Measurements from ENCODE around the gene OR4S1.
"Not testable (repeated sequence)": the region's sequence is repeated elsewhere in the genome, so short reads cannot be mapped to it uniquely, and the experiment has no call there.

Gene OR4S1

DNA sequence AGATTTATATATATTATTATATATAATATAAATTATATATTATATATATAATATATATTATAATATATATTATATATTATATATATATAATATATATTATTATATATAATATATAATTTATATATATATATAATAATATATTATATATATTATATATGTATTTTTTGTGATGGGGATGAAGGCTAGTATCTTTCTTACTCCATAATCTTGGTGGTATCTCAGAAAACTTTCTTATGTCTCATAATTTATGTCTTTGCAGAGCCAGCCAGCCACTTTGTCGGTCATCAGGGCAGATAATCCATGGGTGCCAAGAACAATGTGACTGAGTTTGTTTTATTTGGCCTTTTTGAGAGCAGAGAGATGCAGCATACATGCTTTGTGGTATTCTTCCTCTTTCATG is at the start of gene OR4S1:
TSS of gene OR4S1 (plus strand) at position 301 of the 400 bp plus-strand sequence. CDS start at position 301, 0 bp downstream.
- no peak for DNase-seq (ENCODE audit: low read depth)

DNA sequence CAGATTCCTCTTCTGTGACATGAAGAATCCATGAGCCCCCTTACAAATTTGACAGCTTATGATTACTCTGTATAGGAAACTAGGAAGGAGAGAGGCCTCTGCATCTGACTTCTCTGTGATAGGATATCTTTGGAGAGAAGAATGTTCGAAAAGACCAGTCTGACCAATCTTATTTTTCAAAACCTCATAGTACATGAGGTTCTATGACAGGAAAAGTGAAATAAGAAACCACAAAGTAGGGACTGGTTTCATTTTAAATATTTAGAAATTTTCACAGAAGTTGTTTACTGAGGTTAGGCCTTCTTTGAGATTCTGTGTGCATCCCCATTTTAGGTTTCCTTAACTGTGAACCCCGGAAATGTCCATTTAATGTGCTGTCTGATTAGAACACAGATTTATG is 44.4 kb upstream of the OR4S1 start:
- DNase-seq (ENCODE audit: low read depth): no peak

DNA sequence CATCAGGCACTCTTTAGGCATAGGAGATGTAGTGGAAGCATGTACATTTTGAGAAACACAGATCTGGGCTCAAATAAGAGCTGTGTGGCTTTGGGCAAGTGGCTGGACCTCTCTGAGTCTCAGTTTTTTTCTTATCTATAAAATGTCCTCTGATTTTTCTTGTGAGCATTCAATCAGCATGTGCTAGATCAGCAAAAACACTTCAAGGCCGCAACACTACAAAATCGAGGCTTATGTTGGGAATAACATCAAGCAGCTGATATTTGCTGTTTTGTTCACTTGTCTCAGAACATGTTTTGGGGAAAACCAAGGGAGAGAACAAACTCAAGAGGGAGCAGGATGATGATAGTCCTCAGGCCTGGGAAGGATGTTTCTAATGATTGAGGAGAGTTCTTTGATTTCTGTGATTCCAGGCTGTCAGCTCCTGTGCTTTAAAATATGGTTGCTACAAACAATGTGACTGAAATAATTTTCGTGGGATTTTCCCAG is 42.6 kb upstream of the OR4S1 start, which contains the start of gene OR4X1:
TSS of gene OR4X1 (plus strand) at position 439 of the 489 bp plus-strand sequence. CDS start at position 439, 0 bp downstream.
- DNase-seq (ENCODE audit: low read depth): no peak

- DNase-seq (ENCODE audit: low read depth): no peak
Measured at GRCh38 chr11:48270621-48271020, 35.4 kb upstream of the OR4S1 start.

GRCh38 chr11:48272606-48273005 is 33.4 kb upstream of the OR4S1 start:
- no peak for DNase-seq (ENCODE audit: low read depth)

GRCh38 chr11:48307760-48308386 is 1.9 kb downstream of the OR4S1 start:
- peak; percentile 21 for DNase-seq (ENCODE audit: low read depth)

DNA sequence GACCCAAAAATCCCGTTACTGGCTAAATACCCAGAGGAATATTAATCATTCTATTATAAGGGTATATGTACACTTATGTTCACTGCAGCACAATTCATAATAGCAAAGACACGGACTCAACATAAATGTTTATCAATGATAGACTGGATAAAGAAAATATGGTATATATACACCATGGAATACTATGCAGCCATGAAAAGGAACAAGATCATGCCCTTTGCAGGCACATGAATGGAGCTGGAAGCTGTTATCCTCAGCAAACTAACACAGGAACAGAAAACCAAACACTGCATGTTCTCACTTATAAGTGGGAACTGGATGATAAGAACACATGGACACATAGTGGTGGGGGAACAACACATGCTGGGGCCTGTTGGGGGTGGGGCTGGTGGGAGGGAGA is 7.6 kb downstream of the OR4S1 start:
- DNase-seq (ENCODE audit: low read depth): not testable (repeated sequence)

DNA sequence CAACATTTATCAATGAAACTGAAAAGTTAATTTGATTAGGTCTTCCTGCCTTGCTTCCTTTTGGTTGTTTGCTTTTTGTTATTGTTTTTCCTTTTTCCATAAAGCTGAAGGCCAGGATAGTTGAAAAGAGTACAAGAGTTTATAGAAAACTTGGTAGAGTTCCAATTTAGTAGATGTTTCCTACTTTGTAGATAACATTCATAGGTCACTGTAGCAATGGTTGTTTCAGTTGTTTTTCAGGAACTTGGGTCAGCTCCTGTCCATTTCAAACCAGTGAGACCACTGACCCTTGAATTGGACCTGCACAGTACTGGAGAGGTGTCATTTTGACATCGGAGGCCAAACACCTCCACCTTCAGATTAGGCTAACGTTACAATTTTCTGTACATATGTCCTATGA is 13.8 kb downstream of the OR4S1 start:
- not testable (repeated sequence) for DNase-seq (ENCODE audit: low read depth)

- not testable (repeated sequence) for DNase-seq (ENCODE audit: low read depth)
Measured at GRCh38 chr11:48324620-48325019, 18.6 kb downstream of the OR4S1 start, which contains the start of gene OR4C3. Gene OR4C3, plus strand, starts transcription at chr11:48324920. Its CDS starts 102 bp downstream, at chr11:48325022.

DNA sequence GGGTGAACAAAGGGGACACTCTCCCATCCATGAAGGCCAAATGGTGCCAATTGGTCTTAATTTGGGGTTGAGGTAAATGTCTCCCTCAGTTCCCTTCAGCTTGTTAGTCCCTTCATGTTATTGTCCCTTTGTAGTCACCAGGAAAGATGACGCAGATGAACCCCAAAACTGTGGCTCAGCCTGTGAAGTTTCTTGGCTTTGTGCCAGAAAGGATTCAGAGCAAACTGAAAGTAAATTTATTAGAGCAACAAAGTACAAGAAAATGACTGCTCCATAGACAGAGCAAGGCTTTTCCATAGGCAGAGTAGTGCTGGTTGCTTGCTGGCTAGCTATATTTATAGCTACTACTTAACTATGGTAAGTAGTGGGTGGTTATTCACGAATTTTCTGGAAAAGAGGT is 35.4 kb downstream of the OR4S1 start:
- no peak for DNase-seq (ENCODE audit: low read depth)

GRCh38 chr11:48342505-48342904 is 36.5 kb downstream of the OR4S1 start:
- not testable (repeated sequence) for DNase-seq (ENCODE audit: low read depth)

DNA sequence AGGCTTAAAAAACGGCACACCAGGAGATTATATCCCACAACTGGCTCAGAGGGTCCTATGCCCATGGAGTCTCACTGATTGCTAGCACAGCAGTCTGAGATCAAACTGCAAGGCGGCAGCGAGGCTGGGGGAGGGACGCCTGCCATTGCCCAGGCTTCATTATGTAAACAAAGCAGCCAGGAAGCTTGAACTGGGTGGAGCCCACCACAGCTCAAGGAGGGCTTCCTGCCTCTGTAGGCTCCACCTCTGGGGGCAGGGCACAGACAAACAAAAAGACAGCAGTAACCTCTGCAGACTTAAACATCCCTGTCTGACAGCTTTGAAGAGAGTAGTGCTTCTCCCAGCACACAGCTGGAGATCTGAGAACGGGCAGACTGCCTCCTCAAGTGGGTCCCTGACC is 40.3 kb downstream of the OR4S1 start:
- DNase-seq (ENCODE audit: low read depth): not testable (repeated sequence)

- DNase-seq (ENCODE audit: low read depth): no peak
Measured at GRCh38 chr11:48354013-48354412, 48.0 kb downstream of the OR4S1 start.

- no peak for DNase-seq (ENCODE audit: low read depth)
Measured at GRCh38 chr11:48354677-48355076, 48.7 kb downstream of the OR4S1 start.

Data from GM04504 (cell line).